ENCODE measurements around the gene PUM1.
"Not testable (repeated sequence)": the region's sequence is repeated elsewhere in the genome, so short reads cannot be mapped to it uniquely, and the experiment has no call there.

- TF ChIP-seq, protein P1, sequence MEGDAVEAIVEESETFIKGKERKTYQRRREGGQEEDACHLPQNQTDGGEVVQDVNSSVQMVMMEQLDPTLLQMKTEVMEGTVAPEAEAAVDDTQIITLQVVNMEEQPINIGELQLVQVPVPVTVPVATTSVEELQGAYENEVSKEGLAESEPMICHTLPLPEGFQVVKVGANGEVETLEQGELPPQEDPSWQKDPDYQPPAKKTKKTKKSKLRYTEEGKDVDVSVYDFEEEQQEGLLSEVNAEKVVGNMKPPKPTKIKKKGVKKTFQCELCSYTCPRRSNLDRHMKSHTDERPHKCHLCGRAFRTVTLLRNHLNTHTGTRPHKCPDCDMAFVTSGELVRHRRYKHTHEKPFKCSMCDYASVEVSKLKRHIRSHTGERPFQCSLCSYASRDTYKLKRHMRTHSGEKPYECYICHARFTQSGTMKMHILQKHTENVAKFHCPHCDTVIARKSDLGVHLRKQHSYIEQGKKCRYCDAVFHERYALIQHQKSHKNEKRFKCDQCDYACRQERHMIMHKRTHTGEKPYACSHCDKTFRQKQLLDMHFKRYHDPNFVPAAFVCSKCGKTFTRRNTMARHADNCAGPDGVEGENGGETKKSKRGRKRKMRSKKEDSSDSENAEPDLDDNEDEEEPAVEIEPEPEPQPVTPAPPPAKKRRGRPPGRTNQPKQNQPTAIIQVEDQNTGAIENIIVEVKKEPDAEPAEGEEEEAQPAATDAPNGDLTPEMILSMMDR (IDR thresholded peaks at IDR 0.05) = not testable (repeated sequence)
- not testable (repeated sequence) for TF ChIP-seq POLR2A (IDR thresholded peaks at IDR 0.05)
Observed at GRCh38 chr1:31047507-31047906, 18.0 kb downstream of the PUM1 start.

Data from thyroid gland (tissue), 4 donors.